ENCODE data around the gene TOX3. TPM values are rescaled to one million over a fixed set of nuclear protein-coding genes. Genes with fewer than 3 reads are reported as not detected.

TOX3 gene
- total and polyA plus RNA-seq, 5 donors from 2014 or later: not detected

GRCh38 chr16:52474679-52475078 lies 72.3 kb downstream of the TOX3 start:
- Mint-ChIP-seq H3K27me3 (no peaks in the 10 kb centered on the region), H3K9me3 (peaks cover 3 to 11% (median 5%) of the 10 kb centered on the region in 7 donors), H3K4me1 (no peaks in the 10 kb centered on the region), H3K4me3 (no peak overlapping the region), H3K36me3 (no peaks in the 10 kb centered on the region), H3K27ac (no peak overlapping the region)
- peaks cover 0 to 2% of the 10 kb centered on the region in 2 experiments for H3K9me3 ChIP-seq (ENCODE audit: control insufficient read depth in 2 of 2, low read length in 2 of 2)
- H3K4me3 ChIP-seq (ENCODE audit: low read depth, low read length): no peak overlapping the region
- H3K4me1 ChIP-seq (ENCODE audit: control insufficient read depth, insufficient read depth, low read length, poor library complexity, severe bottlenecking): no peaks in the 10 kb centered on the region
- no peaks in the 10 kb centered on the region for H3K27me3 ChIP-seq (ENCODE audit: control insufficient read depth, insufficient read depth, low read length)
- no peak for ATAC-seq (ENCODE audit: low read depth in 2 of 2)
- no peak for DNase-seq
- no peaks in the 10 kb centered on the region for H3K36me3 ChIP-seq (ENCODE audit: control insufficient read depth, insufficient read depth, low read length)
- no peak overlapping the region for H3K27ac ChIP-seq (ENCODE audit: insufficient read depth, low read length, poor library complexity, severe bottlenecking)

- no peak for ATAC-seq (ENCODE audit: low read depth in 2 of 2)
- H3K36me3 Mint-ChIP-seq: no peaks in the 10 kb centered on the region
Observed at GRCh38 chr16:52473096-52473495, 73.8 kb downstream of the TOX3 start.

GRCh38 chr16:52471650-52472370 lies 75.1 kb downstream of the TOX3 start:
- Mint-ChIP-seq H3K27ac (no peak overlapping the region), H3K36me3 (no peaks in the 10 kb centered on the region), H3K9me3 (peaks cover 3 to 8% (median 5%) of the 10 kb centered on the region in 7 donors), H3K27me3 (no peaks in the 10 kb centered on the region), H3K4me3 (no peak overlapping the region), H3K4me1 (no peaks in the 10 kb centered on the region)
- Histone ChIP-seq H3K36me3 (ENCODE audit: control insufficient read depth, insufficient read depth, low read length) (no peaks in the 10 kb centered on the region), H3K4me1 (ENCODE audit: control insufficient read depth, insufficient read depth, low read length, poor library complexity, severe bottlenecking) (no peaks in the 10 kb centered on the region), H3K9me3 (ENCODE audit: control insufficient read depth in 2 of 2, low read length in 2 of 2) (peaks cover 0 to 2% of the 10 kb centered on the region in 2 experiments), H3K27ac (ENCODE audit: insufficient read depth, low read length, poor library complexity, severe bottlenecking) (no peak overlapping the region), H3K4me3 (ENCODE audit: low read depth, low read length) (no peak overlapping the region), H3K27me3 (ENCODE audit: control insufficient read depth, insufficient read depth, low read length) (no peaks in the 10 kb centered on the region)
- DNase-seq (no peak), ATAC-seq (ENCODE audit: low read depth in 2 of 2) (no peak)

More at GRCh38 chr16:52473096-52473495, 73.8 kb downstream of the TOX3 start:
- no peaks in the 10 kb centered on the region for H3K36me3 ChIP-seq (ENCODE audit: control insufficient read depth, insufficient read depth, low read length)
- no peak overlapping the region for H3K27ac ChIP-seq (ENCODE audit: insufficient read depth, low read length, poor library complexity, severe bottlenecking)
- Mint-ChIP-seq H3K4me3 (no peak overlapping the region), H3K27ac (no peak overlapping the region), H3K4me1 (no peaks in the 10 kb centered on the region), H3K27me3 (no peaks in the 10 kb centered on the region), H3K9me3 (peaks cover 3 to 8% (median 5%) of the 10 kb centered on the region in 7 donors)
- DNase-seq: no peak
- H3K4me1 ChIP-seq (ENCODE audit: control insufficient read depth, insufficient read depth, low read length, poor library complexity, severe bottlenecking): no peaks in the 10 kb centered on the region
- no peak overlapping the region for H3K4me3 ChIP-seq (ENCODE audit: low read depth, low read length)
- no peaks in the 10 kb centered on the region for H3K27me3 ChIP-seq (ENCODE audit: control insufficient read depth, insufficient read depth, low read length)
- H3K9me3 ChIP-seq (ENCODE audit: control insufficient read depth in 2 of 2, low read length in 2 of 2): peaks cover 0 to 2% of the 10 kb centered on the region in 2 experiments

GRCh38 chr16:52470585-52470984 lies 76.4 kb downstream of the TOX3 start:
- no peak overlapping the region for H3K4me3 ChIP-seq (ENCODE audit: low read depth, low read length)
- no peaks in the 10 kb centered on the region for H3K36me3 ChIP-seq (ENCODE audit: control insufficient read depth, insufficient read depth, low read length)
- Mint-ChIP-seq H3K4me3 (no peak overlapping the region), H3K27me3 (no peaks in the 10 kb centered on the region), H3K9me3 (peaks cover 3 to 8% (median 5%) of the 10 kb centered on the region in 7 donors), H3K4me1 (no peaks in the 10 kb centered on the region), H3K36me3 (no peaks in the 10 kb centered on the region), H3K27ac (no peak overlapping the region)
- H3K27me3 ChIP-seq (ENCODE audit: control insufficient read depth, insufficient read depth, low read length): no peaks in the 10 kb centered on the region
- no peak for ATAC-seq (ENCODE audit: low read depth in 2 of 2)
- DNase-seq: no peak
- peaks cover 0 to 2% of the 10 kb centered on the region in 2 experiments for H3K9me3 ChIP-seq (ENCODE audit: control insufficient read depth in 2 of 2, low read length in 2 of 2)
- H3K27ac ChIP-seq (ENCODE audit: insufficient read depth, low read length, poor library complexity, severe bottlenecking): no peak overlapping the region
- no peaks in the 10 kb centered on the region for H3K4me1 ChIP-seq (ENCODE audit: control insufficient read depth, insufficient read depth, low read length, poor library complexity, severe bottlenecking)

GRCh38 chr16:52469775-52470174 lies 77.2 kb downstream of the TOX3 start:
- H3K9me3 ChIP-seq (ENCODE audit: control insufficient read depth in 2 of 2, low read length in 2 of 2): peaks cover 0 to 2% of the 10 kb centered on the region in 2 experiments
- H3K4me3 ChIP-seq (ENCODE audit: low read depth, low read length): no peak overlapping the region
- Mint-ChIP-seq H3K27me3 (no peaks in the 10 kb centered on the region), H3K4me1 (no peaks in the 10 kb centered on the region), H3K27ac (no peak overlapping the region), H3K9me3 (peaks cover under 1 to 7% (median 4%) of the 10 kb centered on the region in 7 donors), H3K4me3 (no peak overlapping the region), H3K36me3 (no peaks in the 10 kb centered on the region)
- H3K36me3 ChIP-seq (ENCODE audit: control insufficient read depth, insufficient read depth, low read length): no peaks in the 10 kb centered on the region
- H3K27me3 ChIP-seq (ENCODE audit: control insufficient read depth, insufficient read depth, low read length): no peaks in the 10 kb centered on the region
- no peak overlapping the region for H3K27ac ChIP-seq (ENCODE audit: insufficient read depth, low read length, poor library complexity, severe bottlenecking)
- ATAC-seq (ENCODE audit: low read depth in 2 of 2): no peak
- no peak for DNase-seq
- H3K4me1 ChIP-seq (ENCODE audit: control insufficient read depth, insufficient read depth, low read length, poor library complexity, severe bottlenecking): no peaks in the 10 kb centered on the region

- Mint-ChIP-seq H3K9me3 (peaks cover 0 to 7% (median 3%) of the 10 kb centered on the region in 7 donors), H3K4me3 (no peak overlapping the region), H3K4me1 (no peaks in the 10 kb centered on the region), H3K27me3 (no peaks in the 10 kb centered on the region), H3K36me3 (no peaks in the 10 kb centered on the region), H3K27ac (no peak overlapping the region)
- Histone ChIP-seq H3K4me1 (ENCODE audit: control insufficient read depth, insufficient read depth, low read length, poor library complexity, severe bottlenecking) (no peaks in the 10 kb centered on the region), H3K27ac (ENCODE audit: insufficient read depth, low read length, poor library complexity, severe bottlenecking) (no peak overlapping the region), H3K36me3 (ENCODE audit: control insufficient read depth, insufficient read depth, low read length) (no peaks in the 10 kb centered on the region), H3K4me3 (ENCODE audit: low read depth, low read length) (no peak overlapping the region), H3K9me3 (ENCODE audit: control insufficient read depth in 2 of 2, low read length in 2 of 2) (peaks cover 0 to 2% of the 10 kb centered on the region in 2 experiments), H3K27me3 (ENCODE audit: control insufficient read depth, insufficient read depth, low read length) (no peaks in the 10 kb centered on the region)
- DNase-seq (no peak), ATAC-seq (ENCODE audit: low read depth in 2 of 2) (no peak)
Observed at GRCh38 chr16:52469091-52469490, 77.9 kb downstream of the TOX3 start.

GRCh38 chr16:52467753-52468152 lies 79.2 kb downstream of the TOX3 start:
- no peak for DNase-seq
- Mint-ChIP-seq H3K27me3 (no peaks in the 10 kb centered on the region), H3K4me3 (no peak overlapping the region), H3K27ac (no peak overlapping the region), H3K9me3 (peaks cover 0 to 2% (median 0%) of the 10 kb centered on the region in 7 donors), H3K36me3 (no peaks in the 10 kb centered on the region), H3K4me1 (no peaks in the 10 kb centered on the region)
- peaks cover 0 to 2% of the 10 kb centered on the region in 2 experiments for H3K9me3 ChIP-seq (ENCODE audit: control insufficient read depth in 2 of 2, low read length in 2 of 2)
- H3K27ac ChIP-seq (ENCODE audit: insufficient read depth, low read length, poor library complexity, severe bottlenecking): no peak overlapping the region
- H3K4me1 ChIP-seq (ENCODE audit: control insufficient read depth, insufficient read depth, low read length, poor library complexity, severe bottlenecking): no peaks in the 10 kb centered on the region
- H3K27me3 ChIP-seq (ENCODE audit: control insufficient read depth, insufficient read depth, low read length): no peaks in the 10 kb centered on the region
- ATAC-seq (ENCODE audit: low read depth in 2 of 2): no peak
- H3K36me3 ChIP-seq (ENCODE audit: control insufficient read depth, insufficient read depth, low read length): no peaks in the 10 kb centered on the region
- H3K4me3 ChIP-seq (ENCODE audit: low read depth, low read length): no peak overlapping the region

GRCh38 chr16:52466994-52467393 lies 79.9 kb downstream of the TOX3 start:
- Histone ChIP-seq H3K9me3 (ENCODE audit: control insufficient read depth in 2 of 2, low read length in 2 of 2) (no peaks in the 10 kb centered on the region), H3K4me1 (ENCODE audit: control insufficient read depth, insufficient read depth, low read length, poor library complexity, severe bottlenecking) (no peaks in the 10 kb centered on the region), H3K27ac (ENCODE audit: insufficient read depth, low read length, poor library complexity, severe bottlenecking) (no peak overlapping the region), H3K4me3 (ENCODE audit: low read depth, low read length) (no peak overlapping the region), H3K36me3 (ENCODE audit: control insufficient read depth, insufficient read depth, low read length) (no peaks in the 10 kb centered on the region), H3K27me3 (ENCODE audit: control insufficient read depth, insufficient read depth, low read length) (no peaks in the 10 kb centered on the region)
- H3K9me3 Mint-ChIP-seq: peaks cover 0 to 2% (median 0%) of the 10 kb centered on the region in 7 donors
- no peak overlapping the region for H3K4me3 Mint-ChIP-seq
- no peaks in the 10 kb centered on the region for H3K4me1 Mint-ChIP-seq
- H3K36me3 Mint-ChIP-seq: no peaks in the 10 kb centered on the region
- DNase-seq (no peak), ATAC-seq (ENCODE audit: low read depth in 2 of 2) (no peak)
- no peak overlapping the region for H3K27ac Mint-ChIP-seq
- H3K27me3 Mint-ChIP-seq: no peaks in the 10 kb centered on the region
